ENCODE measurements around the gene FAM117B.

The FAM117B gene

DNA sequence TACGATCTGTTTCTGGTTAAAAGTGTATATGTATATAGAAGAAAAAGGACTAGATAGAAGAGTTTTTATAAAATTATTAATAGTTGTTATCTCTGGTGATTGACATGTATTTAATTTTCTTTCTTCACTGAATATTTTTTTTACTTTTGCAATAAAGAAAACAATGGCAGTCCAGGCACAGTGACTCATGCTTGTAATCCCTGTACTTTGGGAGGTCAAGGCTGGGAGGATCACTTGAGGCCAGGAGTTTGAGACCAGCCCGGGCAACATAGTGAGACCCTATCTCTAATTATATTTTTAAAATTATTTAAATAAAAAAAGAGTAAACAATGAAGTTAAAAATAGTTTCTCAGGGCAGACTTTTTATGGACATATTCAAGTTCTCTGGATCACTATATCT lies 114.7 kb downstream of the FAM117B start:
- TF ChIP-seq, protein P1, sequence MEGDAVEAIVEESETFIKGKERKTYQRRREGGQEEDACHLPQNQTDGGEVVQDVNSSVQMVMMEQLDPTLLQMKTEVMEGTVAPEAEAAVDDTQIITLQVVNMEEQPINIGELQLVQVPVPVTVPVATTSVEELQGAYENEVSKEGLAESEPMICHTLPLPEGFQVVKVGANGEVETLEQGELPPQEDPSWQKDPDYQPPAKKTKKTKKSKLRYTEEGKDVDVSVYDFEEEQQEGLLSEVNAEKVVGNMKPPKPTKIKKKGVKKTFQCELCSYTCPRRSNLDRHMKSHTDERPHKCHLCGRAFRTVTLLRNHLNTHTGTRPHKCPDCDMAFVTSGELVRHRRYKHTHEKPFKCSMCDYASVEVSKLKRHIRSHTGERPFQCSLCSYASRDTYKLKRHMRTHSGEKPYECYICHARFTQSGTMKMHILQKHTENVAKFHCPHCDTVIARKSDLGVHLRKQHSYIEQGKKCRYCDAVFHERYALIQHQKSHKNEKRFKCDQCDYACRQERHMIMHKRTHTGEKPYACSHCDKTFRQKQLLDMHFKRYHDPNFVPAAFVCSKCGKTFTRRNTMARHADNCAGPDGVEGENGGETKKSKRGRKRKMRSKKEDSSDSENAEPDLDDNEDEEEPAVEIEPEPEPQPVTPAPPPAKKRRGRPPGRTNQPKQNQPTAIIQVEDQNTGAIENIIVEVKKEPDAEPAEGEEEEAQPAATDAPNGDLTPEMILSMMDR (IDR thresholded peaks at IDR 0.05; ENCODE audit: extremely low read depth, missing control alignments), result no peak
- no peak for DNase-seq (ENCODE audit: low spot score)

GRCh38 chr2:202750763-202751427 lies 116.1 kb downstream of the FAM117B start:
- TF ChIP-seq, protein P1 (IDR thresholded peaks at IDR 0.05; ENCODE audit: extremely low read depth, missing control alignments), result no peak
- DNase-seq (ENCODE audit: low spot score), result no peak

DNA sequence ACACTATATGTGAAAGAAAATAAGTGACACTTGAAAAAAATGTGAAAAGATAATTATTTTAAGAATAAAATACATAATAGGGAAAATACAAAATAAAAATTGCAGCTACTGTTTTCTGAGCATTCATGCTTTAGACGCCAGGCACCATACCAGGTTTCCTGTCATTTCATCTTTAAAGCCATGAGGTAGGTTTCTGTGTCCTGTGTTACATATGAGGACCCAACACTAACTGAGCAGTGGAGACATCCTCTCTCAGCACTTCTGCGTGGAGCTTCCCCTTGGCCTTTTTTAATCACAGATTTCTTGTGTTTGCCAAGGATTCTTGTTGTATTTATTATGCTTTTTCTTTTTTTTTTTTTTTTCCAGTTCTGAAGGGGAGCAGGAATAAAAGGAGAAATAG lies 117.3 kb downstream of the FAM117B start:
- TF ChIP-seq, protein P1 (IDR thresholded peaks at IDR 0.05; ENCODE audit: extremely low read depth, missing control alignments), result no peak
- no peak for DNase-seq (ENCODE audit: low spot score)

- TF ChIP-seq, protein P1 (IDR thresholded peaks at IDR 0.05; ENCODE audit: extremely low read depth, missing control alignments), result no peak
- no peak for DNase-seq (ENCODE audit: low spot score)
These were observed 120.2 kb downstream of the FAM117B start for GRCh38 chr2:202754936-202755335.

GRCh38 chr2:202756598-202756997 lies 121.8 kb downstream of the FAM117B start:
- TF ChIP-seq, protein P1 (IDR thresholded peaks at IDR 0.05; ENCODE audit: extremely low read depth, missing control alignments), result no peak
- DNase-seq (ENCODE audit: low spot score), result no peak

GRCh38 chr2:202757339-202757738 lies 122.6 kb downstream of the FAM117B start:
- DNase-seq (ENCODE audit: low spot score), result no peak
- TF ChIP-seq, protein P1 (IDR thresholded peaks at IDR 0.05; ENCODE audit: extremely low read depth, missing control alignments), result no peak

DNA sequence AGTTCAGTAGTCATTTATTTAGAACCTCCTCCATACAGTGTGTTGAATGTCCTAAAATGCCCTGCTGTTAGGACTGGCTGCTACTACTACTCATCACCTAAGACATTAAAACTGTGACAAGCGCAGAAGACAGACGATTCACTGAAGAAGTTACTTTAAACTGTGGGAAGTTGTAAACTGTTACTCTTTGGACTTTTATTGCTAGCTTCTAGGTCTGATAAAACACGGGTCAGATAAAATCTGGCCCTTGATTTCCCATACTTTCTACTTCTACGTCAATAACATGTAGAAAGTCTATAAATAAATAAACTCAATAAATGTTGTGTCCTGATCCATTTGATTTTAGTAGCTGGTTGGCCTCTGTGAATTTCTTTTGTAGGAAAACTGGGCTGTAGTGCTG lies 123.4 kb downstream of the FAM117B start:
- TF ChIP-seq, protein P1 (IDR thresholded peaks at IDR 0.05; ENCODE audit: extremely low read depth, missing control alignments), result no peak
- DNase-seq (ENCODE audit: low spot score), result no peak

Data from GM20000 (cell line).